Measurements from ENCODE around the gene MYO3B.

DNA sequence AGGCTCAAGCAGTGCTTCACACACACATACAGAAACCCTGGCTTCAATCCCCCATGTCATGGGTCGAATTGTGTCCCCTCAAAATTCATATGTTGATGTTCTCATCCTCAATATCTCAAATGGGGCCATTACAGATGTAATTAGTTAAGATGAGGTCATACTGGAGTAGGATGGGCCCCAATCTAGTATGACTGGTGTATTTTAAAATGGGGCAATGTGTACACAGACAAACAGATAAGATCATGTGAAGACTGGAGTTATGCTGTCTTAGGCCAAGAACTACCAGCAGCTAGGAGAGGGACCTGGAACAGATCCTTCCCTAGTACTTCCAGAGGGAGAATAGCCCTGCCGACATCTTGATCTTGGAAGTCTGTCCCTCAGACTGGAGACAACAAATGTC lies 167.7 kb downstream of the MYO3B start:
- TF ChIP-seq POLR2A (IDR thresholded peaks at IDR 0.05) (no peak), POLR2AphosphoS5 (IDR thresholded peaks at IDR 0.05) (no peak)
- TF ChIP-seq, protein P1, sequence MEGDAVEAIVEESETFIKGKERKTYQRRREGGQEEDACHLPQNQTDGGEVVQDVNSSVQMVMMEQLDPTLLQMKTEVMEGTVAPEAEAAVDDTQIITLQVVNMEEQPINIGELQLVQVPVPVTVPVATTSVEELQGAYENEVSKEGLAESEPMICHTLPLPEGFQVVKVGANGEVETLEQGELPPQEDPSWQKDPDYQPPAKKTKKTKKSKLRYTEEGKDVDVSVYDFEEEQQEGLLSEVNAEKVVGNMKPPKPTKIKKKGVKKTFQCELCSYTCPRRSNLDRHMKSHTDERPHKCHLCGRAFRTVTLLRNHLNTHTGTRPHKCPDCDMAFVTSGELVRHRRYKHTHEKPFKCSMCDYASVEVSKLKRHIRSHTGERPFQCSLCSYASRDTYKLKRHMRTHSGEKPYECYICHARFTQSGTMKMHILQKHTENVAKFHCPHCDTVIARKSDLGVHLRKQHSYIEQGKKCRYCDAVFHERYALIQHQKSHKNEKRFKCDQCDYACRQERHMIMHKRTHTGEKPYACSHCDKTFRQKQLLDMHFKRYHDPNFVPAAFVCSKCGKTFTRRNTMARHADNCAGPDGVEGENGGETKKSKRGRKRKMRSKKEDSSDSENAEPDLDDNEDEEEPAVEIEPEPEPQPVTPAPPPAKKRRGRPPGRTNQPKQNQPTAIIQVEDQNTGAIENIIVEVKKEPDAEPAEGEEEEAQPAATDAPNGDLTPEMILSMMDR (IDR thresholded peaks at IDR 0.05) = no peak
